ENCODE measurements around the gene LRRC25.

LRRC25 gene

DNA sequence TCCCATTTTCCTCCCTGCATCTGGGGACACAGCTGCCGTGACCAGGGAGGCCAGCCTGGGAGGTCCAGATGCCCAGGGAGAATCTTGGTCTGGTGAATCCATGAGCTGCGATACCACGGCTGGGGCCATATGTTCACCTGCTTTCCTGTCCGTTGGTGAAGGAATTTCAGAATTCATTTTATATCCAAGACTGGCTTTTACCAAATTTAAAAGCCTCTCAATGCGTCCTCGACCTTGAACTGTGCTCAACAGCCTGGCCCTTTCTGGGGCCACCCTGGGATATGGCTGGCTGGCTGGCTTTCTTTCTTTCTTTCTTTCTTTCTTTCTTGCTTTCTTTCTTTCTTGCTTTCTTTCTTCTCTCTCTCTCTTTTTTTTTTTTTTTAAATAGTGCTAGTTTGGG, 33.6 kb downstream of the LRRC25 start:
- TF ChIP-seq, protein P1, sequence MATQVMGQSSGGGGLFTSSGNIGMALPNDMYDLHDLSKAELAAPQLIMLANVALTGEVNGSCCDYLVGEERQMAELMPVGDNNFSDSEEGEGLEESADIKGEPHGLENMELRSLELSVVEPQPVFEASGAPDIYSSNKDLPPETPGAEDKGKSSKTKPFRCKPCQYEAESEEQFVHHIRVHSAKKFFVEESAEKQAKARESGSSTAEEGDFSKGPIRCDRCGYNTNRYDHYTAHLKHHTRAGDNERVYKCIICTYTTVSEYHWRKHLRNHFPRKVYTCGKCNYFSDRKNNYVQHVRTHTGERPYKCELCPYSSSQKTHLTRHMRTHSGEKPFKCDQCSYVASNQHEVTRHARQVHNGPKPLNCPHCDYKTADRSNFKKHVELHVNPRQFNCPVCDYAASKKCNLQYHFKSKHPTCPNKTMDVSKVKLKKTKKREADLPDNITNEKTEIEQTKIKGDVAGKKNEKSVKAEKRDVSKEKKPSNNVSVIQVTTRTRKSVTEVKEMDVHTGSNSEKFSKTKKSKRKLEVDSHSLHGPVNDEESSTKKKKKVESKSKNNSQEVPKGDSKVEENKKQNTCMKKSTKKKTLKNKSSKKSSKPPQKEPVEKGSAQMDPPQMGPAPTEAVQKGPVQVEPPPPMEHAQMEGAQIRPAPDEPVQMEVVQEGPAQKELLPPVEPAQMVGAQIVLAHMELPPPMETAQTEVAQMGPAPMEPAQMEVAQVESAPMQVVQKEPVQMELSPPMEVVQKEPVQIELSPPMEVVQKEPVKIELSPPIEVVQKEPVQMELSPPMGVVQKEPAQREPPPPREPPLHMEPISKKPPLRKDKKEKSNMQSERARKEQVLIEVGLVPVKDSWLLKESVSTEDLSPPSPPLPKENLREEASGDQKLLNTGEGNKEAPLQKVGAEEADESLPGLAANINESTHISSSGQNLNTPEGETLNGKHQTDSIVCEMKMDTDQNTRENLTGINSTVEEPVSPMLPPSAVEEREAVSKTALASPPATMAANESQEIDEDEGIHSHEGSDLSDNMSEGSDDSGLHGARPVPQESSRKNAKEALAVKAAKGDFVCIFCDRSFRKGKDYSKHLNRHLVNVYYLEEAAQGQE (IDR thresholded peaks at IDR 0.05; ENCODE audit: insufficient read depth in 1 of 2, low read depth in 2 of 2, low read length in 2 of 2) = no peak
- TF ChIP-seq FOXP2 (optimal IDR thresholded peaks at IDR 0.05; ENCODE audit: borderline replicate concordance, extremely low read depth, extremely low read length, insufficient read depth) (no peak), SIN3A (IDR thresholded peaks at IDR 0.05; ENCODE audit: borderline replicate concordance, insufficient read depth, low read length) (no peak), TAF1 (IDR thresholded peaks at IDR 0.05; ENCODE audit: borderline replicate concordance, insufficient read depth, low read length) (no peak), POLR2AphosphoS5 (IDR thresholded peaks at IDR 0.05; ENCODE audit: low read depth, low read length) (no peak)

GRCh38 chr19:18362934-18363542, 34.4 kb downstream of the LRRC25 start:
- TF ChIP-seq POLR2AphosphoS5 (IDR thresholded peaks at IDR 0.05; ENCODE audit: low read depth, low read length) = no peak
- TF ChIP-seq SIN3A (IDR thresholded peaks at IDR 0.05; ENCODE audit: borderline replicate concordance, insufficient read depth, low read length) = no peak
- TF ChIP-seq FOXP2 (optimal IDR thresholded peaks at IDR 0.05; ENCODE audit: borderline replicate concordance, extremely low read depth, extremely low read length, insufficient read depth) = no peak
- TF ChIP-seq TAF1 (IDR thresholded peaks at IDR 0.05; ENCODE audit: borderline replicate concordance, insufficient read depth, low read length) = no peak
- TF ChIP-seq, protein P1 (IDR thresholded peaks at IDR 0.05; ENCODE audit: insufficient read depth in 1 of 2, low read depth in 2 of 2, low read length in 2 of 2) = no peak

DNA sequence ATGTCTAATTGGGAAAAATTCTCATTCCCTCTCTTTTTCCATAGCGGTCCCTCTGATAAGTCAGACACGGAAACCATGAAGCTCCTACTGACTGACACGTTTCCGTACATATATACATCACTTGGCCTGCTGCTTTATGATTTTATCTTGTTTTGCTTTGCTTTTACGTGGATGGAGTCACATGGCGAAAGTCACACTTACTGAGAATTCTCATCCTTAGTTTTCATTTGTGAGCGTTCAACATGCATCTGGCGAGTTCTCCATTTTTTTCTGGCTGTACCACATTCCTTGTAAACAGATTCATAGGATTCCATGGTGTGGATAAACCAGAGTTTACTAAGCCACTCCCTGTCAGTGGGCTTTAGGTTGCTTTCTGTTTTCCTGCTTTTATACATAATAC, 35.8 kb downstream of the LRRC25 start:
- TF ChIP-seq FOXP2 (optimal IDR thresholded peaks at IDR 0.05; ENCODE audit: borderline replicate concordance, extremely low read depth, extremely low read length, insufficient read depth) (no peak), POLR2AphosphoS5 (IDR thresholded peaks at IDR 0.05; ENCODE audit: low read depth, low read length) (no peak), SIN3A (IDR thresholded peaks at IDR 0.05; ENCODE audit: borderline replicate concordance, insufficient read depth, low read length) (no peak), TAF1 (IDR thresholded peaks at IDR 0.05; ENCODE audit: borderline replicate concordance, insufficient read depth, low read length) (no peak)
- TF ChIP-seq, protein P1 (IDR thresholded peaks at IDR 0.05; ENCODE audit: insufficient read depth in 1 of 2, low read depth in 2 of 2, low read length in 2 of 2) = no peak

GRCh38 chr19:18357041-18357440, 40.4 kb downstream of the LRRC25 start:
- no peak for TF ChIP-seq POLR2AphosphoS5 (IDR thresholded peaks at IDR 0.05; ENCODE audit: low read depth, low read length)

DNA sequence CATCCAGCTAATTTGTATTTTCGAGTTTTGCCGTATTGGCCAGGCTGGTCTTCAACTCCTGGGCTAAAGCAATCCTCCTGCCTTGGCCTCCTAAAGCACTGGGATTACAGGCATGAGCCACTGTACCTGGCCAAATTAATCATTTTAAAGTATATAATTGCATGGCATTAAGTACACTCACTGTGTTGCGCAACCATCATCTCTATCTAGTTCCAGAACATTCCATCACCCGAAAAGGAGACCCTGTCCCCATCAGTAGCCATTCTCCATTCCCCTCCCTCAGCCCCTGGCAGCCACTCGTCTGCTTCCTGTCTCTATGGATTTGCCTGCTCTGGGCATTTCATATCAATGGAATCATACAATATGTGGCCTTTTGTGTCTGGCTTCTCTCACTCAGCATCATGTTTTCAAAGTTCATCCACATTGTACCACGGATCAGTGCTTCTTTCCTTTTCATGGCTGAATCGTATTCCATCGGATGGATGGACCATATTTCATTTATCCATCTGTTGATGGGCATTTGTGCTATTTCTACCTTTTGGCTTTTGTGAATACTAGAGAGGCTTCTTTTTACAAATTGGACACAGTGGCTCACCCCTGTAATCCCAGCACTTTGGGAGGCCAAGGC, 43.9 kb downstream of the LRRC25 start:
- TF ChIP-seq FOXP2 (optimal IDR thresholded peaks at IDR 0.05; ENCODE audit: borderline replicate concordance, extremely low read depth, extremely low read length, insufficient read depth) (no peak), POLR2AphosphoS5 (IDR thresholded peaks at IDR 0.05; ENCODE audit: low read depth, low read length) (no peak), TAF1 (IDR thresholded peaks at IDR 0.05; ENCODE audit: borderline replicate concordance, insufficient read depth, low read length) (no peak), SIN3A (IDR thresholded peaks at IDR 0.05; ENCODE audit: borderline replicate concordance, insufficient read depth, low read length) (no peak)
- TF ChIP-seq, protein P1 (IDR thresholded peaks at IDR 0.05; ENCODE audit: insufficient read depth in 1 of 2, low read depth in 2 of 2, low read length in 2 of 2) = no peak

All from PFSK-1 (cell line).